Activated naive CD8-positive, alpha-beta T cell treated with anti-CD3 and anti-CD28 coated beads for 36 hours (primary cell): ENCODE data around the gene TXNDC9. TPM values are rescaled to one million over a fixed set of nuclear protein-coding genes. Genes with fewer than 3 reads are reported as not detected.
"Not testable (repeated sequence)": the region's sequence is repeated elsewhere in the genome, so short reads cannot be mapped to it uniquely, and the experiment has no call there.

Source experiments
- DNase-seq: peaks from one replicate; pipeline ENCODE4 v3.0.0; 2021
- H3K27ac Mint-ChIP-seq: one replicate; pipeline ENCODE4 v1.8.0; 2022; ENCODE audit warnings: mild to moderate bottlenecking, moderate library complexity, mixed read lengths
- H3K27me3 Mint-ChIP-seq: one replicate; pipeline ENCODE4 v1.8.0; 2022; ENCODE audit warnings: mild to moderate bottlenecking, mixed read lengths
- H3K36me3 Mint-ChIP-seq: one replicate; pipeline ENCODE4 v1.8.0; 2021; ENCODE audit warnings: mild to moderate bottlenecking, mixed read lengths
- H3K4me1 Mint-ChIP-seq: one replicate; pipeline ENCODE4 v1.8.0; 2021; ENCODE audit warnings: mixed read lengths
- H3K4me3 Mint-ChIP-seq: one replicate; pipeline ENCODE4 v1.8.0; 2022; ENCODE audit warnings: mild to moderate bottlenecking, moderate library complexity, mixed read lengths
- H3K9me3 Mint-ChIP-seq: one replicate; pipeline ENCODE4 v1.8.0; 2022; ENCODE audit warnings: mixed read lengths
- total RNA-seq, 2 experiments: library from RNA; stranded (reverse); gene quantifications; one replicate each; pipeline ENCODE4 v1.2.3, GENCODE V29; 2021

Gene TXNDC9
- total RNA-seq, 2 experiments from 2014 or later, result 30.0 to 31.7 TPM

DNA sequence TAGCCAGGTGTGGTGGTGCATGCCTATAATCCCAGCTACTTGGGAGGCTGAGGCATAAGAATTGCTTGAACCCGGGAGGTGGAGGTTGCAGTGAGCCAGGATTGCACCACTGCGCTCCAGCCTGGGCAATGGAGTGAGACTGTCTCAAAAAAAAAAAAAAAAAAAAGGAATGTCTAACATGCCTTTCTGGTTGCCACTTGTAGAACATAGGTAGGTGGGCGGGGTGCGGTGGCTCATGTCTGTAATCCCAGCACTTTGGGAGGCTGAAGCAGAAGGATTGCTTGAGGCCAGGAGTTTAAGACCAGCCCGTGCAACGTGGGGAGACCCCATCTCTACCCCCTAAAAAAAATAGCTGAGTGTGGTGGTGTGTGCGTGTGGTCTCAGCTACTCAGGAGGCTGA lies 9.3 kb upstream of the TXNDC9 start:
- H3K4me1 Mint-ChIP-seq, result peaks cover 51% of the 10 kb centered on the region
- peaks cover 19% of the 10 kb centered on the region for H3K36me3 Mint-ChIP-seq
- not testable (repeated sequence) for H3K27ac Mint-ChIP-seq, H3K27me3 Mint-ChIP-seq, H3K9me3 Mint-ChIP-seq, H3K4me3 Mint-ChIP-seq, DNase-seq

DNA sequence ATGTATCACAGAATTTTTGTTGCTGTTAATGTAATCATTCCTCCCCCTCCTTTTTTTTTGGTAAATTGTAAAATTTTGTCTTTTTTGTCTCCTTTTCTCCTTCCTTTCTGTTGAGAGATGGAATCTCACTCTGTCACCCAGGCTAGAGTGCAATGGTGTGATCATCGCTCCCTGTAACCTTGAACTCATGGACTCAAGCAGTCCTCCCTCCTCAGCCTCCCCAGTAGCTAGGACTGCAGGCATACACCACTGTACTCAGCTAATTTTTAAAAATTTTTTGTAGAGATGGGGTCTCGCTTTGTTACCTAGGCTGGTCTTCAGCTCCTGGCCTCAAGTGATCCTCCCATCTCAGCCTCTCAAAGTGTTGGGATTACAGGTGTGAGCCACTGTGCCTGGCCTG lies 6.4 kb upstream of the TXNDC9 start:
- Mint-ChIP-seq H3K27me3 (no peaks in the 10 kb centered on the region), H3K4me1 (peaks cover 36% of the 10 kb centered on the region), H3K4me3 (no peak overlapping the region), H3K27ac (no peak overlapping the region), H3K36me3 (peaks cover 13% of the 10 kb centered on the region), H3K9me3 (no peaks in the 10 kb centered on the region)
- DNase-seq, result no peak

DNA sequence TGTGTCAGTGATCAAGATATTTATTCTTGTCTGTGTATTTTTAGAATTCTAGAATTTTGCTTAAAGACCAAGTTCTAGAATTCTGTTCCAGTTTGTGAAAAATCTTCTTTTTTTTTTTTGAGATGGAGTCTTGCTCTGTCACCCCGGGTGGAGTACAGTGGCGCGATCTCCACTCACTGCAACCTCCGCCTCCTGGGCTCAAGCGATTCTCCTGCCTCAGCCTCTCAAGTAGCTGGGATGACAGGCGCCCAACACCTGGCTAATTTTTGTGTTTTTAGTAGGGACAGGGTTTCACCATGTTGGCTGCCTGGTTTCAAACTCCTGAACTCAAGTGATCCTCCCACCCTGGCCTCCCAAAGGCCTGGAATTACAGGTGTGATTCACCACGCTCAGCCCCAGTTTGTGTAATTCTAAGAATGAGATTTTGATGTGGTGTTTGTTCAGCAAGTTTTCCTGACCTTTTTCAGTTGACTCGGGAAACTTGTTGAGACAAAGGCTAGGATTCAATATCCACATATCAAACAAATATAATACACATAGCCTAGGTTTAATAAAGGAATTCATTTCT lies 4.6 kb upstream of the TXNDC9 start:
- no peak for DNase-seq
- Mint-ChIP-seq H3K9me3 (no peaks in the 10 kb centered on the region), H3K27ac (no peak overlapping the region), H3K27me3 (no peaks in the 10 kb centered on the region), H3K4me3 (no peak overlapping the region), H3K4me1 (peaks cover 29% of the 10 kb centered on the region), H3K36me3 (peaks cover 9% of the 10 kb centered on the region)

DNA sequence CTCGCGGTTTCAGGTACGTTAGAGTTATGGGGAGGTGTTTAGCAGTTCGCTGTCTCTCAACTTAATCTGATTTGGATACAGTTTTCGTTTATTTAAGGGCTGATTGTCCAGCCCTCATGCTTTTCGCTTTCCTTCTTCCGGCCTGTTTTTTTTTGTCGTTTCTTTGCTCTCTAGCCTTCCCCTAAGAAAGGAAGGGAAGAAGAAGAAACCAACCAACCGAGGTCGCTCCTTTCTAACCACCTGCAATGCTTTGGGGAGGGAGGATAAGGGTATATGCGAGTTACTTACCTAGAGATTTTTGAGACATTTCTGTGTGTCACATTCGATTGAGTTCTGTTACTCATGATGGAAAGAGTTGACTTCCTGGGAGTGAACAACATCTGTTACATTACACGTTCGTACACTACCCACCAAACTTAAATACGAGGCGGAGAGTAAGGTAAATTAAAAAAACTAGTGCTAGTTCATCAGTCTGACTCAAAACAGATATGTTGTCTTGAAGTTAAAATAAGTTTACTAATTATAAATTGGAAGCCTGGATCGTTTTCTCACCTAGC lies 2.0 kb upstream of the TXNDC9 start:
- Mint-ChIP-seq H3K4me3 (no peak overlapping the region), H3K27me3 (no peaks in the 10 kb centered on the region), H3K4me1 (peaks cover 39% of the 10 kb centered on the region), H3K9me3 (no peaks in the 10 kb centered on the region), H3K27ac (no peak overlapping the region), H3K36me3 (peaks cover 6% of the 10 kb centered on the region)
- no peak for DNase-seq

DNA sequence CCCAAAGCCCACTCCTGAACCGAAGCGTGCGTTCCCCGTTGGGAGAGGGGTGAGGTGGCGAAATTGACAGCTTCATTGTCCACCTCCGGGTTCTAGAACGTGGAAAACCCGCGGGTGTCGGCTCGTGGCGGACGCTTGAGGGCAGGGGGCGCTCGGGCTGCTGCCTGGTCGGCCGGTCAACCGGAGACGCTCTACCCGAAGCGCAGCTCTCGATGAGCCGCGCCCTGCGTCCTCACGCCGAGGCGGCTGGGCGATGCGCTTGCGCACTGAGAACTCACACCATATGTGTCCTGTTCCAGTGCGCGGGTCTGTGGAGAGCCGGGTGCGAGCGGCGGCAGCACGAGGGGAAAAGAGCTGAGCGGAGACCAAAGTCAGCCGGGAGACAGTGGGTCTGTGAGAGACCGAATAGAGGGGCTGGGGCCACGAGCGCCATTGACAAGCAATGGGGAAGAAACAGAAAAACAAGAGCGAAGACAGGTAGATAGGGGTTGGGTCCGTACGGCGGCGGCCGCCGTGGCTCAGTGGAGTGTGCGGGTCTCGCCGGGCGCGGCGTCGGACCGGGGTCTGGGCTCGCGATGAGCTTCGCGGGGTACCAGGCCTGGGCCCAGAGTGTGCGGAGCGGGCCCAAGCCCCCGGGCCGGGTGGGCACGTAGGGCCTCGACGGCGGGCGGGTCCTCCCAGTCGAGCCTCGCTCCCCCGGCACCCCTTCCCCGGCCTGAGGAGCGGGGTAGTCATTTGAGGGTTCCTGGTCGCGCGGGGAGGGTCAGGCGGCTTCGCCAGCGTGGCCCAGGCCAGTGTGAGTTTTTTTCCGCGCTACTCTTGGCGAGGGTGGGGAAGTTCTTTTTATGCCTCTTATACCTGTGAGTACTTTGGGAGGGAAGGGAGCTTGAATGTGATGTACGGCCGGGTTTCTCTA lies 1.2 kb upstream of the TXNDC9 start, which contains the start of gene EIF5B:
TSS of gene EIF5B (plus strand) at position 277 of the 916 bp plus-strand sequence. CDS start at position 443, 166 bp downstream.
- Mint-ChIP-seq H3K4me3 (no peak within 1 kb of the TSS), H3K9me3 (no peaks in the 10 kb centered on the region), H3K27ac (no peak within 1 kb of the TSS), H3K4me1 (peaks cover 39% of the 10 kb centered on the region), H3K27me3 (no peaks in the 10 kb centered on the region), H3K36me3 (peaks cover 6% of the 10 kb centered on the region)
- peak; percentile 93 for DNase-seq

DNA sequence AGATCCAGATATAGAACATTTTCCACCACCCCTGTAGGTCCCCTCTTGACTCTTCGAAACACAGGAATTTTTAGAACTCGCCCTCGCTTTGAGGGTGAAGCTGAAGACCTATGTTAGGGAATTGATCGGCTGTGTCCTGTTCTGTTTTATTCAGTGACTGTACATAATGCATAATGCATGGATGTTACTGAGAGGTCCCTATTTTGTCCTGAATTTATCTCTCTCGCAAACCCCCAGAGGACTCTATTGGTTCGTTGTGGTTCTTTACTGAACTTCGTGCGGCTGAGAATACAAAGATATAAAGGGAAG lies 625 bp upstream of the TXNDC9 start:
- Mint-ChIP-seq H3K36me3 (peaks cover 11% of the 10 kb centered on the region), H3K4me3 (no peak overlapping the region), H3K4me1 (peaks cover 35% of the 10 kb centered on the region), H3K27ac (no peak overlapping the region), H3K9me3 (no peaks in the 10 kb centered on the region), H3K27me3 (no peaks in the 10 kb centered on the region)
- no peak for DNase-seq

DNA sequence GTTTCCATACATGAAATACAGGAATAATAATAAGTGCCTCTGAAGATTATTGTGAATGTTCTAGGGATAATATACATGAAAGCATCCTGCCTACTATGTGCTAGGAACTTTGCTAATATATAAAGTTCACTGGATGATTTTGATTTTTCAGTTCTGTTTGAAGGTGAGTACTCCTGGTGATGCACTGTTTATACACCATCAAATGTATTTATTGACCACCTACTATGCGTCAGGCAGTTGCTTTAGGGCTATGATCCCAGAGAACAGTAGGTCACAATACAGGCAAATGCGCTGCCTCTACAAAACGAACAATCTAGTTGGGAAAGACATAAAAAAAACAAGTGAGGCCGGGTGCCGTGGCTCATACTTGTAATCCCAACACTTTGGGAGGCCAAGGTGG lies 10.7 kb downstream of the TXNDC9 start:
- H3K4me3 Mint-ChIP-seq, result no peak overlapping the region
- H3K4me1 Mint-ChIP-seq, result peaks cover 9% of the 10 kb centered on the region
- no peaks in the 10 kb centered on the region for H3K27me3 Mint-ChIP-seq
- H3K9me3 Mint-ChIP-seq, result no peaks in the 10 kb centered on the region
- no peak for DNase-seq
- H3K27ac Mint-ChIP-seq, result no peak overlapping the region
- H3K36me3 Mint-ChIP-seq, result peaks cover 10% of the 10 kb centered on the region

DNA sequence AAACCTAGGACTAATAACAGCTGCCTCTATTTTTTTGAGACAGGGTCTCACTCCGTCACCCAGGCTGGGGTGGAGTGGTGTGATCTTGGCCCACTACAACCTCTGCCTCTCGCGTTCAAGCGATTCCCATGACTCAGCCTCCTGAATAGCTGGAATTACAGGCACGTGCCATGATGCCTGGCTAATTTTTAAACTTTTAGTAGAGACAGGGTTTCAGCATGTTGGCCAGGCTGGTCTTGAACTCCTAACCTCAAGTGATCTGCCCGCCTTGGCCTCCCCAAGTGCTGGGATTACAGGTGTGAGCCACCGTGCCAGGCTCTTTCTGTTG lies 18.3 kb downstream of the TXNDC9 start:
- H3K27ac Mint-ChIP-seq, H3K9me3 Mint-ChIP-seq, H3K4me1 Mint-ChIP-seq, DNase-seq, H3K27me3 Mint-ChIP-seq, H3K4me3 Mint-ChIP-seq: not testable (repeated sequence)
- H3K36me3 Mint-ChIP-seq, result peaks cover 31% of the 10 kb centered on the region

DNA sequence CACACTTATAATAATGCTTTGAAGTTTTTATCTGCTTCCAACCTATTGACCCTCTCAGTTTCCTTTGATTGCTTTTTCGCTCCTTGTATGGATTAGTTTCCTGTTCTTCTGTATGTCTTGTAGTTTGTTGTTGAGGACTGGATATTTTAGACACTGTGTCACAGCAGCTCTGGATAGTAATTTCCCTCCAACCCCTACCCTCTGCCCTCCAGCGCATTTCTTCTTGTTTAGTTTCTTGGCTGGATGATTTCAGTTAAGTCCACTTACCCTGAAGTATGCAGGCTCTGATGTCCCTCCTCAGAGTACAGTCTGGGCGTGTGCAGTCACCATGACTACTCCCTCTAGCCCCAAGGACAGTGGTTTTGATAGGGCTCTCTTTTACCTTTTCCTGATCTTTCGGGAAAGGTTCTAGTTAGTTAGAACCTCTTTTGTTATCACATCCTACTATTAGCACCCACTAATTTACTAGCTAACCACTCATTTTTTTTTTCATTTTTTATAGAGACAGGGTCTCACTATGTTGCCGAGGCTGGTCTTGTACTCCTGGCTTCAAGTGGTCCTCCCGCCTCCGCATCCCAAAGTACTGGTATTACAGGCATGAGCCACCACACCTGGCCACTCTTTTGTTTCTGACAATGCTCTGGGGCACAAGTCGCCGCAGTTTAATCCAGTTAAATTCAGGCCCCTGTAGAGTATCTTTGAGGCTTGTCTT lies 18.8 kb downstream of the TXNDC9 start:
- Mint-ChIP-seq H3K27ac (peak overlapping the region; percentile 4), H3K4me1 (no peaks in the 10 kb centered on the region), H3K4me3 (no peak overlapping the region), H3K36me3 (peaks cover 31% of the 10 kb centered on the region), H3K27me3 (no peaks in the 10 kb centered on the region), H3K9me3 (peaks cover 6% of the 10 kb centered on the region)
- no peak for DNase-seq

DNA sequence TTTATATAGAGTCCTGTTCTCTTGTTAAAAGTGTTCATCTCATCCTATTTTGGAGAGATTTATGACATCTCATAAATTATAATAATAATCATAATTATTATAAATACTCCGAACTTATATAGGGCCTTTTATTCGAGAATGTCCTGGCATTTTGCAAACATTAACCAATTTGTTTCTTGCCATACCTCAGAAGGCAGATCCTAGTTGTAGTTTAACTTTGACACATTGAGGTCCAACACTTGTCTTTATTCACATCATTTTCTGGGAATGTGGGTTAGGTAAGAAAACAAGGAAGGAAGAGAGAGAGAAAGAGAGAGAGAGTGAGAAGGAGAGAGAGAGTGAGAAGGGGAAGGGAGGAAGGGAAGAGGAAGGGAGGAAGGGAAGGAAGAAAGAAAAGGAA lies 35.0 kb downstream of the TXNDC9 start, which contains the start of gene LYG1:
TSS of gene LYG1 (minus strand) at position 101 of the 400 bp plus-strand sequence. CDS start 5,527 bp downstream, outside the sequence.
- H3K36me3 Mint-ChIP-seq, result peaks cover 15% of the 10 kb centered on the region
- not testable (repeated sequence) for H3K27ac Mint-ChIP-seq

DNA sequence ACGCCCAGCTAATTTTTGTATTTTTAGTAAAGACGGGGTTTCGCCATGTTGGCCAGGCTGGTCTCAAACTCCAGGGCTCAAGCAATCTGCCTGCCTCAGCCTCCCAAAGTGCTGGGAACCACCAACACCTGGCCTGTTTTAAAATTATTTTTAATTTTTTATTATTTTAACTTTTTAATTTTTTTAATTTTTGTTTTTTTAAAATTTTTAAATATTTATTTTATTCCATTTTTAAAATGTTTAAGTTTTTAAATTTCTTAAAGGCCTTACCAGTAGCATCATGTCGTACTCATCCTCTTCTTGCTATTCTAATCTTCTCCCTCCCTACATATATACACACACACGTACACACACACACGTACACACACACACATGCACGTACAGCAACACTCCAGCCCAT lies 36.6 kb downstream of the TXNDC9 start:
- Mint-ChIP-seq H3K36me3 (peaks cover 15% of the 10 kb centered on the region), H3K4me3 (no peak overlapping the region), H3K9me3 (no peaks in the 10 kb centered on the region), H3K27me3 (no peaks in the 10 kb centered on the region), H3K27ac (no peak overlapping the region), H3K4me1 (no peaks in the 10 kb centered on the region)
- DNase-seq, result no peak

More for the DNA sequence above, 35.0 kb downstream of the TXNDC9 start, which contains the start of gene LYG1:
- H3K4me3 Mint-ChIP-seq, H3K4me1 Mint-ChIP-seq, H3K9me3 Mint-ChIP-seq, DNase-seq, H3K27me3 Mint-ChIP-seq: not testable (repeated sequence)

DNA sequence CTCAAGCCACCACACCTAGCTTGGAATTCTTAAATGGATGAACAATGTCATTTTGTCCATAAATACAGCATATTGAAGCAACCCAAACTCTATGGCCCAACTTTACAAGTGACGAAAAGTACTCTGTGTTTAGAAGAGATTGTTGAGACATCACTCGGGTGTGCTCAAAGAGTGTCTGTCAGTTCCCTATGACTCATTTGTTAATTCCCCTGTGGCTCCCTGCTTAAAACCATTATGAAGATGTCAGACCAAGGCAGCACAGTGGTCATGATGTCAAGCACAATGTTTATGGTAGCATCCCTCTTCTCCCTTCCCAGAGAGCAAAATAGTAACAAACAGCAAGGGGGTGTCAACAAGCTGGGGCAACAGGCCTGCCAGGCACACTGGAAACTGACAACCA lies 38.1 kb downstream of the TXNDC9 start:
- H3K27ac Mint-ChIP-seq, result no peak overlapping the region
- no peak for DNase-seq
- no peaks in the 10 kb centered on the region for H3K9me3 Mint-ChIP-seq
- H3K36me3 Mint-ChIP-seq, result peaks cover 12% of the 10 kb centered on the region
- no peaks in the 10 kb centered on the region for H3K27me3 Mint-ChIP-seq
- no peaks in the 10 kb centered on the region for H3K4me1 Mint-ChIP-seq
- H3K4me3 Mint-ChIP-seq, result no peak overlapping the region

DNA sequence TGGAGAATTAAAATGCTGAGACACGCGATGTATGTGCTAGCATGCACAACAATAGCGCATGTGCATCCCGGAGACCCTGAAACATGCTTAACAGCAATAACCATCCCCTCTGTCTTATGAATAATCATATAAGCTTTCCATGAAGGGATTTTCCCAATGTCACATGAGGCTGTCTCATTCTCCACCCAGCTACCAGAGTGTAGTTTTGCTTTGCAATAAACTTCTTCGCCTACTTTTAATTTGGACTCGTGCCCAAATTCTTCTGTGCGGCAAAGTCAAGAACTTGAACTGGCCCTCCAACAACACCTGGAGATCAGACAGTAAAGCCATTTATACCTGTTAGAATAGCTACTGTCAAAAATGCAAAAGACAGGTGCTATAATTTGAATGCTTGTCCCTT lies 50.6 kb downstream of the TXNDC9 start:
- H3K27me3 Mint-ChIP-seq, result no peaks in the 10 kb centered on the region
- no peaks in the 10 kb centered on the region for H3K4me1 Mint-ChIP-seq
- H3K36me3 Mint-ChIP-seq, result peaks cover 8% of the 10 kb centered on the region

DNA sequence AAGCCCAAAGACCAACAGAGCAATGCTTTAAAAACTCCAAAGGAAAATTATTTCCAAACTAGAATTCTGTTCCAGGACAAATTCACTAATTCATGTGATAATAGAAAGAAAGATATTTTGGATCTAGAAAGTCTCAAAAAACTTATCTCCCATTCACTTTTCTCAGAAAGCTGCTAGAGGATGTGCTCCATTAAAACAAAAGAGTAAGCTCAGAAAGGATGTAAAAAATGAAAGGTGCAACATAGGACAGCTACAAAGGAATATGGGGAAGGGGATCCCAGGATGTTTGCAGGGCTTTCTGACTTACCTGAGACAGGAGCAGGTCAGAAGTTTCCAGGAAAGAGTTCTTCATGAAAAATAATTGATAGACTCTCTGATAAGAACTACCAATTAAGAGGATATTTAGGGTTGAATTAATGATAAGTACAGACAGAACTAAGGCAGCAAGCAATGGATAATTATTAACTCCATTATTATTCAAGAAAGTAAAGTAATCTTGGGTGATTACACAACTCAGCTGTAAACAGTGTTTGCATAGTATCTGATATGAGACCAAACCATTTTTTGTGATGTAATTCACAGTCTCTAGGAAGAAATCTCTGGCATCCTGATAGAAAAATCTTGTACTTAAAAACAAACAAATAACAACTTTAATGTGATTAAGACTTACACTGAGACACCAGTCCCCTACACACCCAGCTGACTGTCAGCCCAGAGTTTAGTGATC lies 56.0 kb downstream of the TXNDC9 start:
- H3K27me3 Mint-ChIP-seq, result no peaks in the 10 kb centered on the region
- H3K9me3 Mint-ChIP-seq, result peaks cover 15% of the 10 kb centered on the region
- H3K4me1 Mint-ChIP-seq, result no peaks in the 10 kb centered on the region
- H3K36me3 Mint-ChIP-seq, result peaks cover 26% of the 10 kb centered on the region
- H3K27ac Mint-ChIP-seq, result no peak overlapping the region
- no peak for DNase-seq
- no peak overlapping the region for H3K4me3 Mint-ChIP-seq

More for the DNA sequence above, 50.6 kb downstream of the TXNDC9 start:
- H3K4me3 Mint-ChIP-seq, result no peak overlapping the region
- H3K9me3 Mint-ChIP-seq, result peaks cover under 1% of the 10 kb centered on the region
- DNase-seq, result no peak
- no peak overlapping the region for H3K27ac Mint-ChIP-seq
